ENCODE data around the gene DGCR2. TPM values are rescaled to one million over a fixed set of nuclear protein-coding genes. Genes with fewer than 3 reads are reported as not detected.
A peak's percentile ranks its signal among the peaks of the same experiment; 100 is the strongest.

DGCR2 gene
- total and polyA plus RNA-seq, 12 donors = 24.3 to 70.1 (median 51.9) TPM

DNA sequence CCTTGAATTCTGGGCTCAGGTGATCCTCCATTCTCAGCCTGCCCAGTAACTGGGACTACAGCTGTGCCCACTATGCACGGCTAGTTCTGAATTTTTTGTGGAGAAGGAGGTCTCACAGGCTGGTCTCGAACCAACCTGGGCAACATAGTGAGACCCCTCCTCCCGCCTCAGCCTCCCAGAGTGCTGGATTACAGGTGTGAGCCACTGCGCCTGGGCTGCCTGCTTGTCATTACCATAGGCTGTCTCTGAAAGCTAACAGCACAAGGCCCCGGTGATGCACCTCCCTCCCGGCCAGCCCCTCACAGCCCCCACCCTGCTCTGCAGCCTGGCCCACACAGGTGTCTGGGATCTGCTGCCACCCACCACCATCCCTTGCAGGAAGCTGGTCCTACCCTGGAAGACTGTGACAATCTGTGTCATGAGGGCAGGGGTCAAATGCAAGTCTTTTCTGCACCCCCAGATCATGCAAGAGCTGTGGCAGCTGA lies 82.4 kb downstream of the DGCR2 start:
- Histone ChIP-seq H3K4me1 (replicated peaks in 1 of 2) (peaks cover 0 to 9% of the 10 kb centered on the region in 2 donors), H3K36me3 (replicated peaks in 1 of 2) (peaks cover 0 to 69% of the 10 kb centered on the region in 2 donors), H3K4me3 (no peak overlapping the region), H3K27ac (no peak overlapping the region), H3K9me3 (replicated peaks in 1 of 3) (no peaks in the 10 kb centered on the region), H3K27me3 (no peaks in the 10 kb centered on the region)
- WGBS, 4 donors = 78 to 86% (median 81%) methylated on average over 2 to 6 of the region's 6 CpGs
- no peak for TF ChIP-seq POLR2A (IDR thresholded peaks at IDR 0.05)
- TF ChIP-seq, protein P1, sequence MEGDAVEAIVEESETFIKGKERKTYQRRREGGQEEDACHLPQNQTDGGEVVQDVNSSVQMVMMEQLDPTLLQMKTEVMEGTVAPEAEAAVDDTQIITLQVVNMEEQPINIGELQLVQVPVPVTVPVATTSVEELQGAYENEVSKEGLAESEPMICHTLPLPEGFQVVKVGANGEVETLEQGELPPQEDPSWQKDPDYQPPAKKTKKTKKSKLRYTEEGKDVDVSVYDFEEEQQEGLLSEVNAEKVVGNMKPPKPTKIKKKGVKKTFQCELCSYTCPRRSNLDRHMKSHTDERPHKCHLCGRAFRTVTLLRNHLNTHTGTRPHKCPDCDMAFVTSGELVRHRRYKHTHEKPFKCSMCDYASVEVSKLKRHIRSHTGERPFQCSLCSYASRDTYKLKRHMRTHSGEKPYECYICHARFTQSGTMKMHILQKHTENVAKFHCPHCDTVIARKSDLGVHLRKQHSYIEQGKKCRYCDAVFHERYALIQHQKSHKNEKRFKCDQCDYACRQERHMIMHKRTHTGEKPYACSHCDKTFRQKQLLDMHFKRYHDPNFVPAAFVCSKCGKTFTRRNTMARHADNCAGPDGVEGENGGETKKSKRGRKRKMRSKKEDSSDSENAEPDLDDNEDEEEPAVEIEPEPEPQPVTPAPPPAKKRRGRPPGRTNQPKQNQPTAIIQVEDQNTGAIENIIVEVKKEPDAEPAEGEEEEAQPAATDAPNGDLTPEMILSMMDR (IDR thresholded peaks at IDR 0.05) = no peak
- intact Hi-C loops (cut with DNase I) = loop anchor here in 1 of 2 donors (10.0 kb wide), 1 partner anchor 65 kb away; no protein-coding TSS in a partner anchor
- no peak for DNase-seq

DNA sequence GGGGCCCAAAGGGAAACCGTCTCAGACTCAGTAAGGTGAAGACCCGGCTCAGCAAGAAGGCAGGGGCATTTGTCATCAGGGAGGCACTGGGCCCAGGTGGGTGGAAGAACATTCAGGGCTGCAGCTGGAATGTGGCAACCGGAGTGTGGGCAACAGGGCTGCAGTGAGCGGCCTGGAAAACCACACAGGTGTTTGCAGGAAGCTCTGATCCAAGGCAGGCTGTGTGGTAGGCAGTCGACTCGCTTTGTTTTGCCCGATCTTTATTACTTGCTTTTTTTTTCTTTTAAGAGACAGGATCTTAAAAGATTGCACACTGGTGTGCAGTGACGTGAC lies 82.8 kb downstream of the DGCR2 start:
- H3K9me3 ChIP-seq (replicated peaks in 1 of 3) = no peaks in the 10 kb centered on the region
- intact Hi-C loops (cut with DNase I) = no loop called here
- no peaks in the 10 kb centered on the region for H3K27me3 ChIP-seq
- no peak overlapping the region for H3K27ac ChIP-seq
- peaks cover 0 to 65% of the 10 kb centered on the region in 2 donors for H3K36me3 ChIP-seq (replicated peaks in 1 of 2)
- peaks cover 0 to 9% of the 10 kb centered on the region in 2 donors for H3K4me1 ChIP-seq (replicated peaks in 1 of 2)
- peak in 1 of 7 donors; percentile 39 for DNase-seq
- 83 to 92% (median 86%) methylated on average over 6 to 8 of the region's 8 CpGs for WGBS, 4 donors
- no peak for TF ChIP-seq POLR2A (IDR thresholded peaks at IDR 0.05)
- TF ChIP-seq, protein P1 (IDR thresholded peaks at IDR 0.05) = no peak
- H3K4me3 ChIP-seq = no peak overlapping the region

DNA sequence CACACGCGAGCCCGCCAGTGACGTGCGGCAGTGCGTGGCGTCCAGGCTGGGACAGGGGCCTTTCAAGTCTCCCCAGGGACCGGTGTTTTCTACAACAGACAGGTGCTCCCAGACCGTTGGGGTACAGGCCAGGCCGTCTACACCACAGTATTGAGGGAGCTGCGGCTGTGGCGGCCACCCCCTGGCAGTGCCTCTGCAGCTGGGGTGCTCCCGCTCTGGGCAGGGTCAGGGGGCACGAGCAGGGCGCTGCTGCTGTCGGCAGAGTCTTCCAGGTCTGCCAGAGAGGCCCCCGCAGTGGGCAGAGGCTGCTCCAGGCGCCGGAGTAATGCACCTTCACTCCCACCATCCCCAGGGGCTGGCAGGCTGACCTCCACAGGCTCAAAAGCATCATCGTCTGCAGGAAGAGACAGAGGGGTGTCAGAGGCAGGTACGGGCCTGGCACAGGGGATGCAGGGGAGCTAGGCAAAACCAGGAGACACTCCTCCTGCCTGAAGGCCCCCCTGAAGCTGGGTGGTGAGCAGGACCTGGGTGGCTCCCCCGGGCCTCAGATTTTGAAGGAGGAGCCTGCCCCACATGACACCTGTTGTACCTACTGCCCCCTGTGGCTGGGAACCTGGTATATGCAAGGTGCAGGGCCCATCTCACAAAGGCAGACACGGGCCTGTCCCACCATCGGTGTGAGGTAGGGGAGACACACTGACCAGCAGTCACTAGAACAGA lies 83.3 kb downstream of the DGCR2 start:
- Histone ChIP-seq H3K27ac (no peak overlapping the region), H3K27me3 (no peaks in the 10 kb centered on the region), H3K4me1 (replicated peaks in 1 of 2) (peaks cover 0 to 4% of the 10 kb centered on the region in 2 donors), H3K9me3 (replicated peaks in 1 of 3) (no peaks in the 10 kb centered on the region), H3K36me3 (replicated peaks in 1 of 2) (peaks cover 0 to 61% of the 10 kb centered on the region in 2 donors), H3K4me3 (no peak overlapping the region)
- 88 to 94% (median 92%) methylated on average over 7 to 24 of the region's 24 CpGs for WGBS, 4 donors
- DNase-seq = peak in 1 of 7 donors; percentile 49
- intact Hi-C loops (cut with DNase I) = no loop called here
- TF ChIP-seq, protein P1 (IDR thresholded peaks at IDR 0.05) = no peak
- no peak for TF ChIP-seq POLR2A (IDR thresholded peaks at IDR 0.05)

DNA sequence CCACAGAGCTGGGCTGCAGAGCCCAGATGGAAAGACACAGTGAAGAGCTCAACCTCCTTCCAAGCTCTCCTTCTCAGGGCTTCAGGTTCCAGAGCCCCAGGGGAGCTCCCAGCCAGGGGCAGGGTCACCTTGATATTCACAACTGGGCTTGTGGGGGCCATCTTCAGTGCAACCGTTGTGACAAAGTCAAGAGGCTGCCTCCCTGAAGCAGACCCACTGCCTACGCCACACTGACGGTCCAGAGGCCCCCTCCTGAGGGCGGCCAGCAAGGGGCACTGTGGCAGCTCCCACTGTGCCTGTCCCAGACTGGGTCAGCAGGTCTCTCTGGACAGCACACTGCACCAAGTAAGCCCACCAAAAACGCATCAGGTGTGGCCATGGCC lies 84.1 kb downstream of the DGCR2 start:
- TF ChIP-seq, protein P1 (IDR thresholded peaks at IDR 0.05) = no peak
- no peak for TF ChIP-seq POLR2A (IDR thresholded peaks at IDR 0.05)
- no peaks in the 10 kb centered on the region for H3K4me1 ChIP-seq (replicated peaks in 1 of 2)
- no peak overlapping the region for H3K4me3 ChIP-seq
- no peaks in the 10 kb centered on the region for H3K27me3 ChIP-seq
- WGBS, 4 donors = 79 to 90% (median 81%) methylated on average over 2 to 5 of the region's 5 CpGs
- no peaks in the 10 kb centered on the region for H3K9me3 ChIP-seq (replicated peaks in 1 of 3)
- intact Hi-C loops (cut with DNase I) = no loop called here
- peaks cover 0 to 55% of the 10 kb centered on the region in 2 donors for H3K36me3 ChIP-seq (replicated peaks in 1 of 2)
- DNase-seq = peak in 1 of 7 donors; percentile 31
- H3K27ac ChIP-seq = no peak overlapping the region

All from adrenal gland (tissue), 12 donors.